SIG-M5 (cell line): ENCODE measurements around the gene MADD.

ENCODE experiments used
- DNase-seq: peaks from one replicate; lab custom pipeline; 2025; lab: John Stamatoyannopoulos, UW

The MADD gene

GRCh38 chr11:47253660-47254059, 16.3 kb upstream of the MADD start:
- DNase-seq: no peak

- no peak for DNase-seq
These were observed 15.5 kb upstream of the MADD start for GRCh38 chr11:47254386-47254785.

GRCh38 chr11:47256374-47256773, 13.6 kb upstream of the MADD start:
- no peak for DNase-seq

GRCh38 chr11:47257177-47257516, 12.8 kb upstream of the MADD start:
- DNase-seq: no peak

- no peak for DNase-seq
These were observed 12.2 kb upstream of the MADD start, which contains the start of gene NR1H3 for GRCh38 chr11:47257517-47258316. TSS of gene NR1H3 (plus strand) at chr11:47257996. CDS start at chr11:47259217, 1,221 bp downstream.

- no peak for DNase-seq
These were observed 11.5 kb upstream of the MADD start for GRCh38 chr11:47258317-47258902.

- DNase-seq: no peak
These were observed 10.5 kb upstream of the MADD start for GRCh38 chr11:47259232-47259977.

GRCh38 chr11:47260366-47260765, 9.6 kb upstream of the MADD start:
- DNase-seq: no peak

- DNase-seq: no peak
These were observed 8.6 kb upstream of the MADD start for GRCh38 chr11:47261291-47261800.

GRCh38 chr11:47264119-47264518, 5.8 kb upstream of the MADD start:
- no peak for DNase-seq

- no peak for DNase-seq
These were observed 5.4 kb upstream of the MADD start for GRCh38 chr11:47264521-47264920.

- DNase-seq: no peak
These were observed 2.1 kb upstream of the MADD start for GRCh38 chr11:47267876-47268275.

- no peak for DNase-seq
These were observed 1.4 kb upstream of the MADD start for GRCh38 chr11:47268448-47269001.

- peak; percentile 86 for DNase-seq
These were observed 718 bp upstream of the MADD start for GRCh38 chr11:47269002-47269828.

GRCh38 chr11:47270331-47271271, 668 bp downstream of the MADD start:
- DNase-seq: no peak

- no peak for DNase-seq
These were observed 1.4 kb downstream of the MADD start for GRCh38 chr11:47271328-47271727.

- DNase-seq: no peak
These were observed 2.2 kb downstream of the MADD start for GRCh38 chr11:47271961-47272661.

- no peak for DNase-seq
These were observed 2.8 kb downstream of the MADD start for GRCh38 chr11:47272706-47273105.

GRCh38 chr11:47274495-47275235, 4.7 kb downstream of the MADD start:
- no peak for DNase-seq
